Left ventricle myocardium inferior (tissue), 1 donor: ENCODE results near the gene ADORA2B. TPM values are rescaled to one million over a fixed set of nuclear protein-coding genes. Genes with fewer than 3 reads are reported as not detected.

Source experiments
- DNase-seq: peaks from one replicate; pipeline ENCODE4 v3.0.0-alpha.2; 2020
- H3K27ac ChIP-seq: fragments of 200-600 bp; replicated peaks from 2 replicates; pipeline ENCODE4 v1.8.0; 2021
- H3K27me3 ChIP-seq: fragments of 200-600 bp; 2 replicates; pipeline ENCODE4 v1.8.0; 2021; ENCODE audit warnings: low read depth
- H3K36me3 ChIP-seq: fragments of 200-600 bp; 2 replicates; pipeline ENCODE4 v1.8.0; 2021
- H3K4me1 ChIP-seq: fragments of 200-600 bp; 2 replicates; pipeline ENCODE4 v1.8.0; 2021
- H3K4me3 ChIP-seq: fragments of 200-600 bp; 2 replicates; pipeline ENCODE4 v1.8.0; 2021; ENCODE audit warnings: mild to moderate bottlenecking, moderate library complexity
- H3K9me3 ChIP-seq: fragments of 200-600 bp; replicated peaks from 2 replicates; pipeline ENCODE4 v1.8.0; 2021
- intact Hi-C: fragments of 100-400 bp; cut with micrococcal nuclease; formaldehyde crosslinking; loops from one replicate; pipeline ENCODE4 v1.11.0; 2022
- total RNA-seq: library from RNA; stranded (reverse); fragmentation: NEBNext Ultra II Directional; extraction: Animal tissue kit (Norgen Biotek cat#: 25700); gene quantifications from one replicate; pipeline ENCODE4 v1.2.1, GENCODE V29; 2021
- TF ChIP-seq, protein P1 (sequence below): fragments of 200-600 bp; IDR thresholded peaks from 2 replicates; pipeline ENCODE4 v1.8.0; 2021; ENCODE audit warnings: antibody characterized with exemption, mild to moderate bottlenecking, borderline replicate concordance
- donor health status: DM: no; HTN: yes; CAD: no; lungs with severe emphysema.

Gene ADORA2B
- total RNA-seq, 1 donor from 2014 or later: 0.55 TPM

- H3K9me3 ChIP-seq: no peaks in the 10 kb centered on the region
- H3K27me3 ChIP-seq: peaks cover 39% of the 10 kb centered on the region
- intact Hi-C loops: no loop called here
- DNase-seq: no peak
- peak overlapping the region; percentile 75 for H3K4me3 ChIP-seq
- H3K27ac ChIP-seq: peak overlapping the region; percentile 48
- TF ChIP-seq, protein P1, sequence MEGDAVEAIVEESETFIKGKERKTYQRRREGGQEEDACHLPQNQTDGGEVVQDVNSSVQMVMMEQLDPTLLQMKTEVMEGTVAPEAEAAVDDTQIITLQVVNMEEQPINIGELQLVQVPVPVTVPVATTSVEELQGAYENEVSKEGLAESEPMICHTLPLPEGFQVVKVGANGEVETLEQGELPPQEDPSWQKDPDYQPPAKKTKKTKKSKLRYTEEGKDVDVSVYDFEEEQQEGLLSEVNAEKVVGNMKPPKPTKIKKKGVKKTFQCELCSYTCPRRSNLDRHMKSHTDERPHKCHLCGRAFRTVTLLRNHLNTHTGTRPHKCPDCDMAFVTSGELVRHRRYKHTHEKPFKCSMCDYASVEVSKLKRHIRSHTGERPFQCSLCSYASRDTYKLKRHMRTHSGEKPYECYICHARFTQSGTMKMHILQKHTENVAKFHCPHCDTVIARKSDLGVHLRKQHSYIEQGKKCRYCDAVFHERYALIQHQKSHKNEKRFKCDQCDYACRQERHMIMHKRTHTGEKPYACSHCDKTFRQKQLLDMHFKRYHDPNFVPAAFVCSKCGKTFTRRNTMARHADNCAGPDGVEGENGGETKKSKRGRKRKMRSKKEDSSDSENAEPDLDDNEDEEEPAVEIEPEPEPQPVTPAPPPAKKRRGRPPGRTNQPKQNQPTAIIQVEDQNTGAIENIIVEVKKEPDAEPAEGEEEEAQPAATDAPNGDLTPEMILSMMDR: no peak
- H3K36me3 ChIP-seq: no peaks in the 10 kb centered on the region
- H3K4me1 ChIP-seq: peaks cover 24% of the 10 kb centered on the region
These were observed 765 bp upstream of the ADORA2B start for GRCh38 chr17:15943971-15944758.

GRCh38 chr17:15945527-15946191 is 729 bp downstream of the ADORA2B start:
- H3K4me3 ChIP-seq: peak overlapping the region; percentile 75
- no peaks in the 10 kb centered on the region for H3K36me3 ChIP-seq
- intact Hi-C loops: no loop called here
- peak overlapping the region; percentile 48 for H3K27ac ChIP-seq
- peaks cover 24% of the 10 kb centered on the region for H3K4me1 ChIP-seq
- no peaks in the 10 kb centered on the region for H3K9me3 ChIP-seq
- H3K27me3 ChIP-seq: peaks cover 34% of the 10 kb centered on the region
- TF ChIP-seq, protein P1: no peak
- no peak for DNase-seq

DNA sequence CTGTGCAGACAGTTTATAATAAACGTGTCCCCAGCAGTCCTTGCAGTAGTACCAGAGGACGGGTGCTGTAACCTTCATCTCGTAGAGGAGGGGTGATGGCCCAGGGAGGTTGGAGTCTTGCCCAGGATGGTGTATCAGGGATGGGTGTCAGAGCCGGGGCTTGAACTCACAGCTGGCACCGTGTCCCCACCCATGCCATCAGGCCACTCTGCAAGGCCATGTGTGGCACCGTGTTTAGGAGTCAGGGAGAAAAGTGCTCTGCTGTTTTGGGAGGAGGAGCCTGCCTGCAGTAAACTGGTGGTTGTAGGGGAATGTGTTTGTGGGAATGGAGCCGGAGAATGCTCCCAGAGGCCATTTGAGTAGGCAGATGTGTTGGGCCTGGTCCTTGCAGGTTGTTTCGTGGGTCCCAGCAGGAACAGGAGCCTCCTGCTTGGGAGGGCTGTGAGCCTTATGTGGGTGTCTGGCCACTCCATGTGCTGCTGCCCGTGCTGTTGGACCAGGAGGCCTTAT is 1.7 kb downstream of the ADORA2B start:
- Histone ChIP-seq H3K4me3 (peak overlapping the region; percentile 75), H3K36me3 (no peaks in the 10 kb centered on the region), H3K27me3 (peaks cover 31% of the 10 kb centered on the region), H3K27ac (peak overlapping the region; percentile 48), H3K4me1 (peaks cover 24% of the 10 kb centered on the region), H3K9me3 (no peaks in the 10 kb centered on the region)
- intact Hi-C loops: no loop called here
- TF ChIP-seq, protein P1: no peak
- no peak for DNase-seq

DNA sequence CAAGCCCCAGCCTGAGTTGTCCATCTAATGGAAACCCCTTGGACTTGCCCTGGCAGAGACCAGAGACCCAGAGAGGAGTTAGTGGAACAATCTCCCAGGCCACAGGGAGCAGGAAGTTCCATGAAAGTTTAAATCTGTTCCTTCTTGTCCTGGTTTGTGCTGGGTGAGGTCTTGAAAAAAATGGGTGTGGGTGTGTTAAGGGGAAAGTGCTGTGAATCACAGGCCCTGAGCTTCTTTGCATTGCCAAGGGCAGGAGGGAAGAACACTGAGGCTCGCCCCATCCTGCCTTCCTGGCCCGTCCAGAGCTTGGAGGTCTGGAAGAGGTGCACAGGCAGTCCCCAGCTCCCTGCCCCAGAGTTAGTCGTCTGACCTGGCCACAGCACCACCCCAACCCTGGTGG is 2.3 kb downstream of the ADORA2B start:
- Histone ChIP-seq H3K9me3 (no peaks in the 10 kb centered on the region), H3K4me1 (peaks cover 24% of the 10 kb centered on the region), H3K27ac (peak overlapping the region; percentile 48), H3K36me3 (no peaks in the 10 kb centered on the region), H3K4me3 (peak overlapping the region; percentile 75), H3K27me3 (peaks cover 31% of the 10 kb centered on the region)
- TF ChIP-seq, protein P1: no peak
- intact Hi-C loops: no loop called here
- no peak for DNase-seq

- H3K27ac ChIP-seq: no peak overlapping the region
These were observed 3.2 kb downstream of the ADORA2B start for GRCh38 chr17:15947976-15948752.

More at GRCh38 chr17:15947976-15948752, 3.2 kb downstream of the ADORA2B start:
- peaks cover 24% of the 10 kb centered on the region for H3K4me1 ChIP-seq
- TF ChIP-seq, protein P1: no peak
- no peaks in the 10 kb centered on the region for H3K9me3 ChIP-seq
- no peak overlapping the region for H3K4me3 ChIP-seq
- H3K36me3 ChIP-seq: no peaks in the 10 kb centered on the region
- intact Hi-C loops: no loop called here
- H3K27me3 ChIP-seq: peaks cover 30% of the 10 kb centered on the region
- no peak for DNase-seq
